Measurements from ENCODE around the gene LRRC51. TPM values are rescaled to one million over a fixed set of nuclear protein-coding genes. Genes with fewer than 3 reads are reported as not detected.

The LRRC51 gene
- total RNA-seq, 1 donor from 2014 or later = 4.4 TPM

GRCh38 chr11:72075109-72075508 is 5.5 kb upstream of the LRRC51 start:
- Histone ChIP-seq H4K20me1 (ENCODE audit: insufficient read depth, low read length) (no peaks in the 10 kb centered on the region), H3K27me3 (ENCODE audit: insufficient read depth, low read length) (no peaks in the 10 kb centered on the region), H3K9ac (ENCODE audit: low read length) (no peak overlapping the region), H3K4me2 (ENCODE audit: low read length) (no peak overlapping the region), H3K36me3 (ENCODE audit: insufficient read depth, low read length) (no peaks in the 10 kb centered on the region), H3K9me3 (ENCODE audit: insufficient read depth, low read depth, low read length) (no peaks in the 10 kb centered on the region), H3K4me1 (ENCODE audit: insufficient read depth, low read length) (peaks cover 39% of the 10 kb centered on the region), H3K4me3 (ENCODE audit: insufficient read depth, low read depth, low read length) (no peak overlapping the region), H2AFZ (ENCODE audit: low read depth, low read length) (no peak overlapping the region), H3K27ac (ENCODE audit: low read depth, low read length) (no peak overlapping the region), H3K79me2 (ENCODE audit: insufficient read depth, low read length) (peaks cover 92% of the 10 kb centered on the region)
- Mint-ChIP-seq H3K27ac (ENCODE audit: unreplicated experiment) (peak overlapping the region; percentile 55), H3K27me3 (ENCODE audit: low read depth, unreplicated experiment) (no peaks in the 10 kb centered on the region), H3K9me3 (ENCODE audit: unreplicated experiment) (no peaks in the 10 kb centered on the region), H3K4me1 (ENCODE audit: low read depth, unreplicated experiment) (peaks cover 44% of the 10 kb centered on the region), H3K4me3 (ENCODE audit: unreplicated experiment) (no peak overlapping the region), H3K36me3 (ENCODE audit: low read depth, unreplicated experiment) (peaks cover 2% of the 10 kb centered on the region)
- TF ChIP-seq CTCF (IDR thresholded peaks at IDR 0.05; ENCODE audit: insufficient read depth, low read depth, low read length) (no peak), EZH2 (IDR thresholded peaks at IDR 0.05; ENCODE audit: insufficient read depth, low read length) (no peak)
- DNase-seq (ENCODE audit: low read depth) (no peak), FAIRE-seq (no peak)

GRCh38 chr11:72075756-72076155 is 4.9 kb upstream of the LRRC51 start:
- Mint-ChIP-seq H3K27me3 (ENCODE audit: low read depth, unreplicated experiment) (no peaks in the 10 kb centered on the region), H3K4me1 (ENCODE audit: low read depth, unreplicated experiment) (peaks cover 38% of the 10 kb centered on the region), H3K36me3 (ENCODE audit: low read depth, unreplicated experiment) (peaks cover 2% of the 10 kb centered on the region), H3K4me3 (ENCODE audit: unreplicated experiment) (no peak overlapping the region), H3K9me3 (ENCODE audit: unreplicated experiment) (no peaks in the 10 kb centered on the region), H3K27ac (ENCODE audit: unreplicated experiment) (peak overlapping the region; percentile 73)
- Histone ChIP-seq H3K27me3 (ENCODE audit: insufficient read depth, low read length) (no peaks in the 10 kb centered on the region), H3K4me2 (ENCODE audit: low read length) (no peak overlapping the region), H3K27ac (ENCODE audit: low read depth, low read length) (no peak overlapping the region), H3K4me1 (ENCODE audit: insufficient read depth, low read length) (peaks cover 33% of the 10 kb centered on the region), H3K79me2 (ENCODE audit: insufficient read depth, low read length) (peaks cover 87% of the 10 kb centered on the region), H3K4me3 (ENCODE audit: insufficient read depth, low read depth, low read length) (no peak overlapping the region), H3K9me3 (ENCODE audit: insufficient read depth, low read depth, low read length) (no peaks in the 10 kb centered on the region), H3K36me3 (ENCODE audit: insufficient read depth, low read length) (no peaks in the 10 kb centered on the region), H4K20me1 (ENCODE audit: insufficient read depth, low read length) (no peaks in the 10 kb centered on the region), H2AFZ (ENCODE audit: low read depth, low read length) (no peak overlapping the region), H3K9ac (ENCODE audit: low read length) (no peak overlapping the region)
- FAIRE-seq (no peak), DNase-seq (ENCODE audit: low read depth) (no peak)
- TF ChIP-seq CTCF (IDR thresholded peaks at IDR 0.05; ENCODE audit: insufficient read depth, low read depth, low read length) (no peak), EZH2 (IDR thresholded peaks at IDR 0.05; ENCODE audit: insufficient read depth, low read length) (no peak)

- Histone ChIP-seq H3K4me1 (ENCODE audit: insufficient read depth, low read length) (peaks cover 23% of the 10 kb centered on the region), H3K9ac (ENCODE audit: low read length) (peak overlapping the region; percentile 85), H3K27ac (ENCODE audit: low read depth, low read length) (peak overlapping the region; percentile 29), H3K4me3 (ENCODE audit: insufficient read depth, low read depth, low read length) (peak overlapping the region; percentile 93), H3K36me3 (ENCODE audit: insufficient read depth, low read length) (no peaks in the 10 kb centered on the region), H4K20me1 (ENCODE audit: insufficient read depth, low read length) (no peaks in the 10 kb centered on the region), H3K4me2 (ENCODE audit: low read length) (peak overlapping the region; percentile 95), H3K79me2 (ENCODE audit: insufficient read depth, low read length) (peaks cover 63% of the 10 kb centered on the region), H3K27me3 (ENCODE audit: insufficient read depth, low read length) (no peaks in the 10 kb centered on the region), H3K9me3 (ENCODE audit: insufficient read depth, low read depth, low read length) (no peaks in the 10 kb centered on the region), H2AFZ (ENCODE audit: low read depth, low read length) (peak overlapping the region; percentile 49)
- FAIRE-seq (no peak), DNase-seq (ENCODE audit: low read depth) (peak; percentile 50)
- TF ChIP-seq EZH2 (IDR thresholded peaks at IDR 0.05; ENCODE audit: insufficient read depth, low read length) (no peak), CTCF (IDR thresholded peaks at IDR 0.05; ENCODE audit: insufficient read depth, low read depth, low read length) (no peak)
- Mint-ChIP-seq H3K36me3 (ENCODE audit: low read depth, unreplicated experiment) (peaks cover 2% of the 10 kb centered on the region), H3K9me3 (ENCODE audit: unreplicated experiment) (no peaks in the 10 kb centered on the region), H3K27me3 (ENCODE audit: low read depth, unreplicated experiment) (no peaks in the 10 kb centered on the region), H3K4me3 (ENCODE audit: unreplicated experiment) (peak overlapping the region; percentile 37), H3K27ac (ENCODE audit: unreplicated experiment) (no peak overlapping the region), H3K4me1 (ENCODE audit: low read depth, unreplicated experiment) (peaks cover 16% of the 10 kb centered on the region)
Measured at GRCh38 chr11:72078477-72078876, 2.2 kb upstream of the LRRC51 start.
